Dermis microvascular lymphatic vessel endothelial cell (primary cell): ENCODE measurements around the gene FAM83C. TPM values are rescaled to one million over a fixed set of nuclear protein-coding genes. Genes with fewer than 3 reads are reported as not detected.
A peak's percentile ranks its signal among the peaks of the same experiment; 100 is the strongest.
"Not testable (repeated sequence)": the region's sequence is repeated elsewhere in the genome, so short reads cannot be mapped to it uniquely, and the experiment has no call there.

Source experiments
- DNase-seq, 2 donors: peaks; one replicate each; pipeline versions ENCODE4 v3.0.0 to v3.0.0-alpha.2; 2010; ENCODE audit warnings: low read depth in 2 of 2
- total RNA-seq: library from RNA; depleted of rRNA; stranded (reverse); fragments of >200 nt; gene quantifications from 2 replicates; pipeline ENCODE4 v1.2.1, GENCODE V29; 2014

FAM83C gene
- total RNA-seq, 1 donor from 2014 or later = not detected

GRCh38 chr20:35318502-35319157, 26.4 kb upstream of the FAM83C start:
- peak in 1 of 2 donors; percentile 73 for DNase-seq

GRCh38 chr20:35317416-35318210, 25.4 kb upstream of the FAM83C start:
- no peak for DNase-seq

- DNase-seq = no peak
Observed at GRCh38 chr20:35316086-35316485, 23.9 kb upstream of the FAM83C start.

GRCh38 chr20:35315632-35316020, 23.4 kb upstream of the FAM83C start:
- not testable (repeated sequence) for DNase-seq

- no peak for DNase-seq
Observed at GRCh38 chr20:35314816-35315631, 22.8 kb upstream of the FAM83C start.

GRCh38 chr20:35312318-35312717, 20.1 kb upstream of the FAM83C start:
- DNase-seq = peak; percentile 40 to 78

GRCh38 chr20:35311822-35312221, 19.6 kb upstream of the FAM83C start:
- DNase-seq = no peak

GRCh38 chr20:35311409-35311808, 19.2 kb upstream of the FAM83C start:
- peak in 1 of 2 donors; percentile 46 for DNase-seq

GRCh38 chr20:35307666-35308653, 15.7 kb upstream of the FAM83C start:
- DNase-seq = peak; percentile 33 to 75

GRCh38 chr20:35306931-35307517, 14.8 kb upstream of the FAM83C start:
- DNase-seq = peak; percentile 31 to 81

GRCh38 chr20:35305682-35306556, 13.7 kb upstream of the FAM83C start:
- peak; percentile 72 to 99 for DNase-seq

GRCh38 chr20:35304956-35305355, 12.7 kb upstream of the FAM83C start:
- no peak for DNase-seq

- DNase-seq = peak; percentile 74 to 91
Observed at GRCh38 chr20:35303735-35304491, 11.7 kb upstream of the FAM83C start.

- no peak for DNase-seq
Observed at GRCh38 chr20:35303382-35303734, 11.1 kb upstream of the FAM83C start.

- DNase-seq = peak in 1 of 2 donors; percentile 36
Observed at GRCh38 chr20:35302421-35303335, 10.5 kb upstream of the FAM83C start.

GRCh38 chr20:35301426-35301825, 9.2 kb upstream of the FAM83C start:
- DNase-seq = no peak

GRCh38 chr20:35300469-35301262, 8.4 kb upstream of the FAM83C start:
- no peak for DNase-seq
